ENCODE measurements around the gene MLXIP.

MLXIP gene

GRCh38 chr12:122183588-122183940 is 105.0 kb downstream of the MLXIP start:
- DNase-seq (ENCODE audit: insufficient read length, low spot score) (no peak), FAIRE-seq (no peak)
- TF ChIP-seq CTCF (IDR thresholded peaks at IDR 0.05; ENCODE audit: insufficient read depth, missing control alignments) = no peak

- no peak for DNase-seq (ENCODE audit: insufficient read length, low spot score)
- no peak for FAIRE-seq
- no peak for TF ChIP-seq CTCF (IDR thresholded peaks at IDR 0.05; ENCODE audit: insufficient read depth, missing control alignments)
Measured at GRCh38 chr12:122184517-122184916, 106.0 kb downstream of the MLXIP start.

GRCh38 chr12:122185079-122185478 is 106.5 kb downstream of the MLXIP start:
- DNase-seq (ENCODE audit: insufficient read length, low spot score) (no peak), FAIRE-seq (no peak)
- TF ChIP-seq CTCF (IDR thresholded peaks at IDR 0.05; ENCODE audit: insufficient read depth, missing control alignments) = no peak

- TF ChIP-seq CTCF (IDR thresholded peaks at IDR 0.05; ENCODE audit: insufficient read depth, missing control alignments) = no peak
- no peak for FAIRE-seq
- DNase-seq (ENCODE audit: insufficient read length, low spot score) = no peak
Measured at GRCh38 chr12:122185494-122186082, 107.0 kb downstream of the MLXIP start.

- TF ChIP-seq CTCF (IDR thresholded peaks at IDR 0.05; ENCODE audit: insufficient read depth, missing control alignments) = no peak
- no peak for FAIRE-seq
- no peak for DNase-seq (ENCODE audit: insufficient read length, low spot score)
Measured at GRCh38 chr12:122187466-122187865, 108.9 kb downstream of the MLXIP start.

- no peak for TF ChIP-seq CTCF (IDR thresholded peaks at IDR 0.05; ENCODE audit: insufficient read depth, missing control alignments)
- DNase-seq (ENCODE audit: insufficient read length, low spot score) = no peak
- no peak for FAIRE-seq
Measured at GRCh38 chr12:122189626-122190475, 111.3 kb downstream of the MLXIP start.

All from D721Med (cell line).